Aorta (tissue), 5 donors: Measurements from ENCODE around the gene SCAP. TPM values are rescaled to one million over a fixed set of nuclear protein-coding genes. Genes with fewer than 3 reads are reported as not detected.

Experiments
- ATAC-seq: fragments of 200-7000 bp; cut with Tn5 transposase; one replicate; pipeline ENCODE4 v1.9.1; 2022; ENCODE audit warnings: moderate library complexity; ENCODE audit not compliant: low FRiP score
- DNase-seq, 2 donors: peaks; one replicate each; pipeline ENCODE4 v3.0.0-alpha.2; 2020
- H3K27ac ChIP-seq, 2 donors: one replicate each; pipeline ENCODE4 v1.5.1; 2013; ENCODE audit warnings: low read length in 2 of 2, mild to moderate bottlenecking in 2 of 2, moderate library complexity in 2 of 2, control low read depth in 1 of 2, inconsistent platforms in 1 of 2, low read depth in 1 of 2
- H3K27me3 ChIP-seq, 2 donors: one replicate each; pipeline ENCODE4 v1.6.1; 2013; ENCODE audit warnings: control low read depth in 1 of 2, low read length in 1 of 2, mild to moderate bottlenecking in 1 of 2, moderate library complexity in 1 of 2; ENCODE audit not compliant: insufficient read depth in 2 of 2, control insufficient read depth in 1 of 2
- H3K36me3 ChIP-seq, 2 donors: one replicate each; pipeline ENCODE4 v1.6.1; 2013; ENCODE audit warnings: control low read depth in 1 of 2, low read length in 1 of 2, mild to moderate bottlenecking in 1 of 2; ENCODE audit not compliant: insufficient read depth in 2 of 2, control insufficient read depth in 1 of 2
- H3K4me1 ChIP-seq, 2 donors: one replicate each; pipeline ENCODE4 v1.6.1; 2013; ENCODE audit warnings: low read length in 2 of 2, control low read depth in 1 of 2, mild to moderate bottlenecking in 1 of 2, moderate library complexity in 1 of 2; ENCODE audit not compliant: insufficient read depth in 2 of 2, control insufficient read depth in 1 of 2
- H3K4me3 ChIP-seq, 2 donors: one replicate each; pipeline ENCODE4 v1.5.1; 2013; ENCODE audit warnings: low read length in 2 of 2, control low read depth in 1 of 2, mild to moderate bottlenecking in 1 of 2
- H3K9me3 ChIP-seq: one replicate; pipeline ENCODE4 v1.6.1; 2013; ENCODE audit warnings: mild to moderate bottlenecking, low read length; ENCODE audit not compliant: control insufficient read depth
- WGBS, 2 donors: extraction: QIAGEN DNeasy Blood & Tissue Kit; methylation state at CpG; one replicate each; pipeline ENCODE4 v1.1.7; 2013; 5-methylcytosine and 5-hydroxymethylcytosine counted together
- intact Hi-C, 2 donors: fragments of 100-400 bp; cut with DNase I; formaldehyde crosslinking; loops; one replicate each; pipeline versions ENCODE4 v1.14.2 to v1.15.0; 2022
- polyA plus RNA-seq, 2 donors: library from polyadenylated mRNA; stranded (reverse); fragments of 200-250 nt; gene quantifications; one replicate each; pipeline ENCODE4 v1.2.3, GENCODE V29; 2013
- total RNA-seq, 2 donors: library from RNA; stranded (reverse); fragmentation: NEBNext Ultra II Directional; extraction: Animal tissue kit (Norgen Biotek cat#: 25700); gene quantifications; one replicate each; pipeline ENCODE4 v1.2.1, GENCODE V29; 2021
- donor health status: healthy with polysubstance abuse.
- donor health status: Bipolar disorder and iron deficiency.
- donor health status: DM: no; HTN: no; CAD: no.
- donor health status: DM: no; HTN: no; CAD: no.
- donor health status: DM: yes; HTN: yes; CAD: no.

SCAP gene
- total and polyA plus RNA-seq, 4 donors, result 13.9 to 66.1 (median 55.2) TPM

GRCh38 chr3:47416041-47416440 is 59.7 kb downstream of the SCAP start:
- no peaks in the 10 kb centered on the region for H3K27me3 ChIP-seq
- intact Hi-C loops, result no loop called here
- no peak overlapping the region for H3K4me3 ChIP-seq
- 76 to 79% methylated on average over 9 of the region's 9 CpGs for WGBS, 2 donors
- H3K36me3 ChIP-seq, result peaks cover 0 to 9% of the 10 kb centered on the region in 2 donors
- ATAC-seq (no peak), DNase-seq (no peak)
- H3K9me3 ChIP-seq, result no peaks in the 10 kb centered on the region
- no peak overlapping the region for H3K27ac ChIP-seq
- no peaks in the 10 kb centered on the region for H3K4me1 ChIP-seq

GRCh38 chr3:47414666-47415587 is 60.8 kb downstream of the SCAP start:
- Histone ChIP-seq H3K36me3 (peaks cover 0 to 7% of the 10 kb centered on the region in 2 donors), H3K27ac (no peak overlapping the region), H3K9me3 (no peaks in the 10 kb centered on the region), H3K27me3 (no peaks in the 10 kb centered on the region), H3K4me3 (no peak overlapping the region), H3K4me1 (no peaks in the 10 kb centered on the region)
- ATAC-seq (no peak), DNase-seq (no peak)
- intact Hi-C loops, result no loop called here
- 77 to 78% methylated on average over 16 of the region's 16 CpGs for WGBS, 2 donors

- Histone ChIP-seq H3K9me3 (no peaks in the 10 kb centered on the region), H3K4me3 (no peak overlapping the region), H3K27ac (no peak overlapping the region), H3K4me1 (no peaks in the 10 kb centered on the region), H3K27me3 (no peaks in the 10 kb centered on the region), H3K36me3 (peaks cover 0 to 11% of the 10 kb centered on the region in 2 donors)
- no peak for DNase-seq
- ATAC-seq, result no peak
- WGBS, 2 donors, result 83 to 88% methylated on average over 3 of the region's 3 CpGs
- intact Hi-C loops, result no loop called here
These were observed 61.6 kb downstream of the SCAP start for GRCh38 chr3:47414161-47414564.

GRCh38 chr3:47413751-47414150 is 62.0 kb downstream of the SCAP start:
- H3K27me3 ChIP-seq, result no peaks in the 10 kb centered on the region
- DNase-seq (no peak), ATAC-seq (no peak)
- 81 to 84% methylated on average over 7 of the region's 7 CpGs for WGBS, 2 donors
- no peak overlapping the region for H3K4me3 ChIP-seq
- intact Hi-C loops, result no loop called here
- no peaks in the 10 kb centered on the region for H3K9me3 ChIP-seq
- H3K4me1 ChIP-seq, result no peaks in the 10 kb centered on the region
- H3K36me3 ChIP-seq, result peaks cover 0 to 13% of the 10 kb centered on the region in 2 donors
- no peak overlapping the region for H3K27ac ChIP-seq

- no peaks in the 10 kb centered on the region for H3K27me3 ChIP-seq
- no peak overlapping the region for H3K4me3 ChIP-seq
- H3K36me3 ChIP-seq, result peaks cover 0 to 13% of the 10 kb centered on the region in 2 donors
- no peaks in the 10 kb centered on the region for H3K4me1 ChIP-seq
- no peak for ATAC-seq
- 64 to 73% methylated on average over 11 to 12 of the region's 12 CpGs for WGBS, 2 donors
- H3K9me3 ChIP-seq, result no peaks in the 10 kb centered on the region
- intact Hi-C loops, result no loop called here
- no peak for DNase-seq
- H3K27ac ChIP-seq, result no peak overlapping the region
These were observed 62.8 kb downstream of the SCAP start for GRCh38 chr3:47412842-47413520.

- intact Hi-C loops, result no loop called here
These were observed 63.3 kb downstream of the SCAP start for GRCh38 chr3:47412453-47412756.

GRCh38 chr3:47411696-47412452 is 63.9 kb downstream of the SCAP start:
- Histone ChIP-seq H3K36me3 (peaks cover 0 to 14% of the 10 kb centered on the region in 2 donors), H3K27me3 (no peaks in the 10 kb centered on the region), H3K4me1 (no peaks in the 10 kb centered on the region), H3K27ac (no peak overlapping the region), H3K4me3 (no peak overlapping the region), H3K9me3 (no peaks in the 10 kb centered on the region)
- intact Hi-C loops, result no loop called here
- DNase-seq (no peak), ATAC-seq (no peak)
- 89% methylated on average over 24 of the region's 24 CpGs for WGBS, 2 donors

More at GRCh38 chr3:47412453-47412756, 63.3 kb downstream of the SCAP start:
- H3K27me3 ChIP-seq, result no peaks in the 10 kb centered on the region
- ATAC-seq (no peak), DNase-seq (no peak)
- H3K27ac ChIP-seq, result no peak overlapping the region
- WGBS, 2 donors, result 79 to 86% methylated on average over 5 of the region's 5 CpGs
- H3K36me3 ChIP-seq, result peaks cover 0 to 13% of the 10 kb centered on the region in 2 donors
- no peaks in the 10 kb centered on the region for H3K9me3 ChIP-seq
- no peak overlapping the region for H3K4me3 ChIP-seq
- H3K4me1 ChIP-seq, result no peaks in the 10 kb centered on the region

- Histone ChIP-seq H3K4me1 (no peaks in the 10 kb centered on the region), H3K9me3 (no peaks in the 10 kb centered on the region), H3K36me3 (peaks cover 0 to 15% of the 10 kb centered on the region in 2 donors), H3K27ac (no peak overlapping the region), H3K27me3 (no peaks in the 10 kb centered on the region), H3K4me3 (no peak overlapping the region)
- ATAC-seq, result no peak
- 92 to 93% methylated on average over 28 to 30 of the region's 30 CpGs for WGBS, 2 donors
- intact Hi-C loops, result no loop called here
- DNase-seq, result no peak
These were observed 64.7 kb downstream of the SCAP start for GRCh38 chr3:47410801-47411646.
